DND-41 (cell line): ENCODE measurements around the gene NGDN.

Experiments
- ATAC-seq: fragments of 200-7000 bp; cut with Tn5 transposase; 3 replicates; pipeline ENCODE4 v1.9.1; 2021; ENCODE audit warnings: low read depth; ENCODE audit not compliant: insufficient read depth
- DNase-seq: peaks from one replicate; pipeline ENCODE4 v3.0.0-alpha.2; 2020
- H2AFZ ChIP-seq: 2 replicates; pipeline ENCODE4 v1.6.0; 2012; ENCODE audit warnings: low read depth, low read length
- H3K27ac ChIP-seq: 2 replicates; pipeline ENCODE4 v1.5.1; 2012; ENCODE audit warnings: low read length, inconsistent platforms
- H3K27me3 ChIP-seq: fragments of 200-600 bp; sonication (generic); 2 replicates; pipeline ENCODE4 v1.6.0; 2012; ENCODE audit warnings: low read length, mild to moderate bottlenecking, inconsistent platforms; ENCODE audit not compliant: insufficient read depth, poor library complexity
- H3K36me3 ChIP-seq: 2 replicates; pipeline ENCODE4 v1.5.1; 2012; ENCODE audit warnings: low read length, inconsistent platforms; ENCODE audit not compliant: insufficient read depth
- H3K4me1 ChIP-seq: 2 replicates; pipeline ENCODE4 v1.5.1; 2012; ENCODE audit warnings: mild to moderate bottlenecking, low read length; ENCODE audit not compliant: insufficient read depth
- H3K4me2 ChIP-seq: 2 replicates; pipeline ENCODE4 v1.6.0; 2012; ENCODE audit warnings: mild to moderate bottlenecking, moderate library complexity, low read length, inconsistent platforms; ENCODE audit not compliant: insufficient read depth
- H3K4me3 ChIP-seq, 2 experiments: fragments of 200-600 bp in 1 of 2; shearing (Covaris generic) in 1 of 2; 2 replicates each; pipeline ENCODE4 v1.5.1; 2012 to 2016; ENCODE audit warnings: inconsistent platforms in 2 of 2, low read length in 2 of 2, mild to moderate bottlenecking in 2 of 2, low read depth in 1 of 2, moderate library complexity in 1 of 2
- H3K79me2 ChIP-seq: 2 replicates; pipeline ENCODE4 v1.6.0; 2012; ENCODE audit warnings: low read length, inconsistent platforms; ENCODE audit not compliant: insufficient read depth
- H3K9ac ChIP-seq: 2 replicates; pipeline ENCODE4 v1.6.0; 2012; ENCODE audit warnings: low read depth, mild to moderate bottlenecking, inconsistent platforms, low read length, moderate library complexity
- H3K9me3 ChIP-seq: 2 replicates; pipeline ENCODE4 v1.5.1; 2012; ENCODE audit warnings: low read length, moderate library complexity, mild to moderate bottlenecking, inconsistent platforms; ENCODE audit not compliant: insufficient read depth, severe bottlenecking
- H4K20me1 ChIP-seq: 2 replicates; pipeline ENCODE4 v1.6.0; 2012; ENCODE audit warnings: low read length; ENCODE audit not compliant: insufficient read depth
- EZH2 ChIP-seq: IDR thresholded peaks from 3 replicates; pipeline ENCODE4 v1.6.1; 2012; ENCODE audit warnings: borderline replicate concordance, low read depth, mild to moderate bottlenecking, moderate library complexity, low read length, inconsistent platforms; ENCODE audit not compliant: severe bottlenecking
- TF ChIP-seq, protein P1 (sequence below): IDR thresholded peaks from 2 replicates; pipeline ENCODE4 v1.5.1; 2012; ENCODE audit warnings: borderline replicate concordance, low read length, moderate library complexity, mild to moderate bottlenecking; ENCODE audit not compliant: poor library complexity, severe bottlenecking; ENCODE audit errors: extremely low read depth

Gene NGDN

DNA sequence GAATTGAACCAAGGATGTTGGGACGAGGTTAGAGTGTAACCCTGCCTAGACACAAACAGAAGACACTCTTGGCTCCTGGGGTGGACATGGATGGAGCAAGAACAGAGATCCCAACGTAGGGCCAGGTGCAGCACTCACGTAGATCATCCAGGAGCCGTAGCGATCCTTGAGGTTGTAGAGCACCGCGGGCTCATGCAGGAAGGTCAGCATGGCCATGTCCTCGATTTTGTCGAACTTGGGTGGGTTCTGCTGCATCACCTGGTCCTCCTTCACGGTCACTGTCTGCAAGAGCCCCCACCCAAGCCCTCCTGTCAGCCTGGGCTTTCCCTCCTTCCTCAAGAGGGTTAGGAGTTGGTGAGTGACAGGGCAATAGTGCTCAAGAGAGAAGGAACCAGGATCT, 36.6 kb upstream of the NGDN start:
- H3K79me2 ChIP-seq: no peaks in the 10 kb centered on the region
- TF ChIP-seq, protein P1, sequence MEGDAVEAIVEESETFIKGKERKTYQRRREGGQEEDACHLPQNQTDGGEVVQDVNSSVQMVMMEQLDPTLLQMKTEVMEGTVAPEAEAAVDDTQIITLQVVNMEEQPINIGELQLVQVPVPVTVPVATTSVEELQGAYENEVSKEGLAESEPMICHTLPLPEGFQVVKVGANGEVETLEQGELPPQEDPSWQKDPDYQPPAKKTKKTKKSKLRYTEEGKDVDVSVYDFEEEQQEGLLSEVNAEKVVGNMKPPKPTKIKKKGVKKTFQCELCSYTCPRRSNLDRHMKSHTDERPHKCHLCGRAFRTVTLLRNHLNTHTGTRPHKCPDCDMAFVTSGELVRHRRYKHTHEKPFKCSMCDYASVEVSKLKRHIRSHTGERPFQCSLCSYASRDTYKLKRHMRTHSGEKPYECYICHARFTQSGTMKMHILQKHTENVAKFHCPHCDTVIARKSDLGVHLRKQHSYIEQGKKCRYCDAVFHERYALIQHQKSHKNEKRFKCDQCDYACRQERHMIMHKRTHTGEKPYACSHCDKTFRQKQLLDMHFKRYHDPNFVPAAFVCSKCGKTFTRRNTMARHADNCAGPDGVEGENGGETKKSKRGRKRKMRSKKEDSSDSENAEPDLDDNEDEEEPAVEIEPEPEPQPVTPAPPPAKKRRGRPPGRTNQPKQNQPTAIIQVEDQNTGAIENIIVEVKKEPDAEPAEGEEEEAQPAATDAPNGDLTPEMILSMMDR: no peak
- TF ChIP-seq EZH2: no peak
- H3K9me3 ChIP-seq: no peaks in the 10 kb centered on the region
- no peak overlapping the region for H3K4me2 ChIP-seq
- no peaks in the 10 kb centered on the region for H3K36me3 ChIP-seq
- no peak overlapping the region for H3K27ac ChIP-seq
- no peaks in the 10 kb centered on the region for H3K4me1 ChIP-seq
- H2AFZ ChIP-seq: no peak overlapping the region
- DNase-seq: no peak
- no peak overlapping the region for H3K9ac ChIP-seq
- peaks cover 13% of the 10 kb centered on the region for H3K27me3 ChIP-seq
- no peak overlapping the region for H3K4me3 ChIP-seq
- ATAC-seq: no peak
- H4K20me1 ChIP-seq: no peaks in the 10 kb centered on the region

DNA sequence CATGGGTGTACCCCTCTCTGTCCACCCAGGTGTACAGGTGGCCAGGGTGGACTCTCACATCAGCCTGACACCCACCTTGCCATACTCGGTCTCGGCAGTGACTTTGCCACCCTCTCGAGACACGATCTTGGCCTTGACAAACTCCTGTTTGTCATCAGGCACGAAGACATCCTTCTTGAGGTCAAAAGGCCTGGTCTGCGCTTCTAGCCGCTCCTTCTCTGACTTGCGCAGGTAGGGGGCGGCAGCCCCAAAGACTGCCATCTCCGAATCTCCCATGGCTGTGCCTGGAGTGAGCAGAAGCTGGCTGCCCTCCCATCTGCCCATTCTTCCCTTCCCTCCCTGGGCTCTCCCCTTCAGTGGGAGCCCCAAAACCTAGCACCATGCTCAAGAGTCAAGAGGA, 36.0 kb upstream of the NGDN start:
- Histone ChIP-seq H3K4me2 (no peak overlapping the region), H3K36me3 (no peaks in the 10 kb centered on the region), H3K27ac (no peak overlapping the region), H3K4me1 (no peaks in the 10 kb centered on the region), H4K20me1 (no peaks in the 10 kb centered on the region), H3K9ac (no peak overlapping the region), H3K79me2 (no peaks in the 10 kb centered on the region), H3K4me3 (no peak overlapping the region), H3K27me3 (peaks cover 16% of the 10 kb centered on the region), H2AFZ (no peak overlapping the region), H3K9me3 (no peaks in the 10 kb centered on the region)
- TF ChIP-seq, protein P1: no peak
- TF ChIP-seq EZH2: no peak
- ATAC-seq (no peak), DNase-seq (no peak)

DNA sequence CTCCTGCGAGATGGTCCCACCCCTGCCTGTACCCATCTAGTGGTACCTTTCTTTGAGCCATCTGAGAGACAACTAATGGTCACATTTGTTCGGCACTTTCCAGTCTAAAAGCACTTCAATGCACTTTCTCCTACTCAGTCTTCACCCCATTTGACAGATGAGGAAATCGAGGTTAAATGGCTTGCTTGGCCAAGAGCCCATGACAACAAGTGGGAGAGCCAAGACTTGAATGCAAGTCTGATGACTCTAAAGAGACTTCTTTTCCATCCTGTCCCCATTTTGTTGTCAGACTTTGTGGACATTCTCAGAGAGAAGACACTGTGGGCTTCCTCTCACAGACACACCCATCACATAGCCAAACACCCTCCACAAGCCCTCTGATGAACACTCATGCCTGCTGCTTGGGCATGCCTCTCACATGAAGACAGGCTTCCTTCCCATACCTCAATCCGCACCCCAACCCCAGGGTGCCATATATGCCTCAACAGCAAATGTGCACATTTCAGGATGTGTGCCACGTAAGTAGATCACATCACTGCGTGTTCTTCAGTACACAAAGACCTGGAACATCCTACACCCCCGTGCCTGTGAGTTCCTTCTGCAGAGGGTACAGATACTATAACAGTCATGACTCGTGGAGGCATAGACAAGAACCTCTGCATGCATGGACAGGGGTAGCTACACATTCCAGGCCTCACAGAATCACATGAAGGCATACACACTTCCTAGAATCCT, 34.8 kb upstream of the NGDN start:
- Histone ChIP-seq H3K9me3 (no peaks in the 10 kb centered on the region), H3K9ac (no peak overlapping the region), H2AFZ (no peak overlapping the region), H3K4me3 (no peak overlapping the region), H4K20me1 (no peaks in the 10 kb centered on the region), H3K4me1 (no peaks in the 10 kb centered on the region), H3K79me2 (no peaks in the 10 kb centered on the region), H3K27ac (no peak overlapping the region), H3K4me2 (no peak overlapping the region), H3K27me3 (peaks cover 20% of the 10 kb centered on the region), H3K36me3 (no peaks in the 10 kb centered on the region)
- DNase-seq (no peak), ATAC-seq (no peak)
- TF ChIP-seq, protein P1: no peak
- TF ChIP-seq EZH2: no peak
